ENCODE measurements around the gene RPS6KA2. TPM values are rescaled to one million over a fixed set of nuclear protein-coding genes. Genes with fewer than 3 reads are reported as not detected.

RPS6KA2 gene
- total RNA-seq, 1 experiment from 2014 or later, result 12.3 TPM

DNA sequence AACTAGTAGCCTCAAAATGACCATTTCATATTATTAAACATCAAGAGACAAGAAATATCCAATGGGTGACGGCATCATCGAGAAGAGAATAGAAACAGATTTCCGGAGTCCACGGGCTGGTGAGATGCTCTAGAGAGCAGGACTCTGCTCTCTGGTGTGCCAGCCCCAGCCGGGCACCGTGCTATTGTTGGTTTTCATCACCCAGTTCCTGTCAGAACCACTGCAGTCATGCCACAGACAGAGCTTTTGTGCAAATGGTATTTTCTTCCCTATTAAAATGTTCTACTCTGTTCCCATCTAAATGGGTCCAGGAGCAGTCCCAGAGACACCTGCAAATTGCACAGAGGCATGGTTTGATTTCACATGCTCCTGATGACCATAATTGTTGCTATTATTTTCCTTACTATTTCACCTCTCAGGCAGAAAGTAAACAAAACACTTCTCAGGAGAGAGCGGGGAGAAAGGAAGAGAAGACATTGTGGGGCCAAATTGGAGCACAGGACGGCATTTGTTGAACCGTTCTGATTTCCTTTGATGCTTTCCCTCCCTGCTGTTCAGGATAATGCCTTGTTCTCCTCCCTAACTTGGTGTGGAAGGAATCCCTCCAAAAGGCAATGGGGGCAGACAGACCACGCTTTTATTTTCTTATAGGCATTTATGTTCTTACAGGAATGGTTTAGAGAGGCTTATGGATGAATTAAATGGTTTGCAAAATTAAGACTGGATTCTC is 29.2 kb downstream of the RPS6KA2 start:
- Histone ChIP-seq H2BK12ac (ENCODE audit: insufficient read length, low read depth, low read length) (no peak overlapping the region), H2BK20ac (ENCODE audit: low read depth, low read length, poor library complexity, severe bottlenecking) (no peak overlapping the region), H4K91ac (ENCODE audit: insufficient read length, low read depth, low read length) (no peak overlapping the region), H3K23me2 (ENCODE audit: insufficient read length, low read depth, low read length, poor library complexity, severe bottlenecking) (no peaks in the 10 kb centered on the region), H4K20me1 (ENCODE audit: control insufficient read depth, insufficient read depth, insufficient read length) (no peaks in the 10 kb centered on the region), H3T11ph (ENCODE audit: low read length) (no peak overlapping the region), H3K14ac (ENCODE audit: insufficient read depth, low read length) (no peak overlapping the region), H3K18ac (ENCODE audit: insufficient read length, low read depth, low read length) (no peak overlapping the region), H3K9ac (ENCODE audit: extremely low read depth, insufficient read length, low read length) (no peak overlapping the region), H3K4ac (ENCODE audit: low read depth, low read length) (no peak overlapping the region), H3K9me3 (ENCODE audit: control insufficient read depth, low read depth, low read length) (no peaks in the 10 kb centered on the region), H3K79me2 (ENCODE audit: insufficient read depth, low read length) (peaks cover 6% of the 10 kb centered on the region; the same call in 1 of the 2 replicates), H2BK15ac (ENCODE audit: low read depth, low read length) (no peak overlapping the region), H3K4me1 (ENCODE audit: insufficient read depth, low read length) (peaks cover 3% of the 10 kb centered on the region; the same call in 1 of the 2 replicates), H2BK5ac (ENCODE audit: insufficient read length, low read length) (no peak overlapping the region), H3K27me3 (ENCODE audit: insufficient read depth, low read length) (no peaks in the 10 kb centered on the region), H2BK120ac (ENCODE audit: low read depth, low read length, poor library complexity, severe bottlenecking) (no peak overlapping the region), H3K23ac (ENCODE audit: insufficient read length, low read depth, low read length) (no peak overlapping the region), H2AFZ (ENCODE audit: low read length) (no peak overlapping the region), H3K27ac (ENCODE audit: insufficient read length, low read depth, low read length) (no peak overlapping the region), H3K79me1 (ENCODE audit: insufficient read depth, low read depth, low read length, poor library complexity, severe bottlenecking) (peaks cover 5% of the 10 kb centered on the region), H2AK5ac (ENCODE audit: insufficient read length, low read length) (no peak overlapping the region), H3K4me2 (ENCODE audit: insufficient read depth, insufficient read length, low read length) (no peak overlapping the region), H4K5ac (ENCODE audit: insufficient read length, low read depth, low read length) (no peak overlapping the region), H3K56ac (ENCODE audit: insufficient read length, low read depth, low read length) (no peak overlapping the region), H4K8ac (replicated peaks; ENCODE audit: insufficient read length, low read depth, low read length) (no peak overlapping the region)
- H3K4me1 Mint-ChIP-seq, result peaks cover 17 to 19% of the 10 kb centered on the region in 2 experiments
- no peak for DNase-seq
- no peak overlapping the region for H3K4me3 Mint-ChIP-seq
- TF ChIP-seq, protein P1, sequence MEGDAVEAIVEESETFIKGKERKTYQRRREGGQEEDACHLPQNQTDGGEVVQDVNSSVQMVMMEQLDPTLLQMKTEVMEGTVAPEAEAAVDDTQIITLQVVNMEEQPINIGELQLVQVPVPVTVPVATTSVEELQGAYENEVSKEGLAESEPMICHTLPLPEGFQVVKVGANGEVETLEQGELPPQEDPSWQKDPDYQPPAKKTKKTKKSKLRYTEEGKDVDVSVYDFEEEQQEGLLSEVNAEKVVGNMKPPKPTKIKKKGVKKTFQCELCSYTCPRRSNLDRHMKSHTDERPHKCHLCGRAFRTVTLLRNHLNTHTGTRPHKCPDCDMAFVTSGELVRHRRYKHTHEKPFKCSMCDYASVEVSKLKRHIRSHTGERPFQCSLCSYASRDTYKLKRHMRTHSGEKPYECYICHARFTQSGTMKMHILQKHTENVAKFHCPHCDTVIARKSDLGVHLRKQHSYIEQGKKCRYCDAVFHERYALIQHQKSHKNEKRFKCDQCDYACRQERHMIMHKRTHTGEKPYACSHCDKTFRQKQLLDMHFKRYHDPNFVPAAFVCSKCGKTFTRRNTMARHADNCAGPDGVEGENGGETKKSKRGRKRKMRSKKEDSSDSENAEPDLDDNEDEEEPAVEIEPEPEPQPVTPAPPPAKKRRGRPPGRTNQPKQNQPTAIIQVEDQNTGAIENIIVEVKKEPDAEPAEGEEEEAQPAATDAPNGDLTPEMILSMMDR (conservative IDR thresholded peaks at IDR 0.05), result no peak
- H3K9me3 Mint-ChIP-seq, result no peaks in the 10 kb centered on the region; a peak in 1 of 5 replicates
- peaks cover 1% of the 10 kb centered on the region; the same call in 1 of the 2 replicates for H3K27me3 Mint-ChIP-seq (ENCODE audit: low read depth)
- no peak overlapping the region for H3K27ac Mint-ChIP-seq
- no CpG with 5 or more reads among the region's 10 CpGs for WGBS (ENCODE audit: extremely low coverage, insufficient read length, low lambda C conversion rate)
- peaks cover 0 to 8% (median 2%) of the 10 kb centered on the region in 3 experiments; a peak in 4 of 7 replicates for H3K36me3 Mint-ChIP-seq (ENCODE audit: insufficient read depth in 1 of 3, low read depth in 3 of 3)
